Duodenal mucosa (tissue), 2 donors: Measurements from ENCODE around the gene RNF223.

Experiments
- H3K27ac ChIP-seq: one replicate; pipeline ENCODE4 v1.7.0; 2013; ENCODE audit warnings: low read depth, low read length
- H3K27me3 ChIP-seq, 2 donors: one replicate each; pipeline ENCODE4 v1.7.0; 2013; ENCODE audit warnings: low read length in 2 of 2, control low read depth in 1 of 2; ENCODE audit not compliant: insufficient read depth in 2 of 2, control insufficient read depth in 1 of 2
- H3K36me3 ChIP-seq, 2 donors: one replicate each; pipeline ENCODE4 v1.7.0; 2013; ENCODE audit warnings: low read length in 2 of 2, control low read depth in 1 of 2; ENCODE audit not compliant: insufficient read depth in 2 of 2, control insufficient read depth in 1 of 2
- H3K4me1 ChIP-seq, 2 donors: one replicate each; pipeline ENCODE4 v1.7.0; 2013; ENCODE audit warnings: low read length in 2 of 2, control low read depth in 1 of 2; ENCODE audit not compliant: insufficient read depth in 2 of 2, control insufficient read depth in 1 of 2
- H3K4me3 ChIP-seq, 2 donors: one replicate each; pipeline ENCODE4 v1.7.0; 2013; ENCODE audit warnings: low read length in 2 of 2, low read depth in 1 of 2
- H3K9ac ChIP-seq, 2 donors: one replicate each; pipeline ENCODE4 v1.7.0; 2013; ENCODE audit warnings: low read length in 2 of 2, low read depth in 1 of 2
- H3K9me3 ChIP-seq, 2 donors: one replicate each; pipeline ENCODE4 v1.7.0; 2013; ENCODE audit warnings: low read length in 2 of 2, control low read depth in 1 of 2; ENCODE audit not compliant: control insufficient read depth in 1 of 2

RNF223 gene

GRCh38 chr1:1085911-1086841, 12.1 kb upstream of the RNF223 start:
- H3K27ac ChIP-seq: no peak overlapping the region

DNA sequence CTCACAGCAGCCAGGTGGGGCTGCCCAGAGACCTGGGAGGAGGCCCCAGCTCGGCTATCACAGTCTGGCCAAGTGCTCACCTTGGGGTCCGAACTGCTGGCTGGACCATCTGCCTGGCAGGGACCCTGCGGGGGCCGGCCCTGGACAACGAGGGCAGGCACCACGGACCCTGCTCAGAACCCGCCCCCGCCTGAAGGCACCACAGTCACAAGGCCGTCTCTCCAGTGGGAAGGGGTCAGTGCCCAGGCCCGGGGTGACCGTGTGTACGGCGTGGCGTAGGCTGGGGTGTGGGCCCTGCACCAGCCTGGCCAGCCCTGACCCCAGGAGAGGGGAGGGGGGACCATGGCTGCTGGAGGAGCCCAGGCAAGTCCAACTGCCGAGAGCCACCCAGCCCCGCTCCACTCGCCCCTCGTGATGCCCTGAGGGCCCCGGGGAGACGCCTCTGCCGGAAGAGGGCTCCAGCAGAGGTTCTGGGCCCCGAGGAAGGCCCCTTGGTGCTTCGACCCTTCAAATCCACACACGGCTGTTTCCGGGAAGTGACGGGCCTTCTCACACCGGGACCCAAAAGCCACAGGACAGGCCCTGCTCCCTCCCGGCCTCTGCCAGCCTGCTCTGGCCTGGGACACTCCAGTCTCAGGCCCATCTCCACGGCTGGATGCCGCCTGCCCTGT, 11.2 kb upstream of the RNF223 start:
- Histone ChIP-seq H3K9me3 (no peaks in the 10 kb centered on the region), H3K36me3 (no peaks in the 10 kb centered on the region), H3K27me3 (no peaks in the 10 kb centered on the region), H3K4me1 (peaks cover 0 to 1% of the 10 kb centered on the region in 2 donors), H3K27ac (no peak overlapping the region), H3K9ac (no peak overlapping the region), H3K4me3 (no peak overlapping the region)

More at GRCh38 chr1:1085911-1086841, 12.1 kb upstream of the RNF223 start:
- no peak overlapping the region for H3K4me3 ChIP-seq
- H3K27me3 ChIP-seq: no peaks in the 10 kb centered on the region
- H3K9me3 ChIP-seq: no peaks in the 10 kb centered on the region
- H3K36me3 ChIP-seq: no peaks in the 10 kb centered on the region
- H3K4me1 ChIP-seq: no peaks in the 10 kb centered on the region
- no peak overlapping the region for H3K9ac ChIP-seq

- peaks cover 0 to 2% of the 10 kb centered on the region in 2 donors for H3K27me3 ChIP-seq
- H3K36me3 ChIP-seq: no peaks in the 10 kb centered on the region
- H3K27ac ChIP-seq: no peak overlapping the region
- H3K4me3 ChIP-seq: no peak overlapping the region
- H3K4me1 ChIP-seq: peaks cover 2 to 9% of the 10 kb centered on the region in 2 donors
- H3K9ac ChIP-seq: no peak overlapping the region
- H3K9me3 ChIP-seq: no peaks in the 10 kb centered on the region
Observed at GRCh38 chr1:1084372-1085170, 10.5 kb upstream of the RNF223 start.

GRCh38 chr1:1083416-1084371, 9.6 kb upstream of the RNF223 start:
- peaks cover 6 to 11% of the 10 kb centered on the region in 2 donors for H3K4me1 ChIP-seq
- H3K27me3 ChIP-seq: peaks cover 0 to 4% of the 10 kb centered on the region in 2 donors
- no peak overlapping the region for H3K4me3 ChIP-seq
- no peaks in the 10 kb centered on the region for H3K9me3 ChIP-seq
- H3K9ac ChIP-seq: no peak overlapping the region
- H3K27ac ChIP-seq: no peak overlapping the region
- H3K36me3 ChIP-seq: no peaks in the 10 kb centered on the region

GRCh38 chr1:1082776-1083415, 8.8 kb upstream of the RNF223 start:
- H3K36me3 ChIP-seq: no peaks in the 10 kb centered on the region
- H3K9ac ChIP-seq: no peak overlapping the region
- no peak overlapping the region for H3K4me3 ChIP-seq
- peaks cover 6 to 11% of the 10 kb centered on the region in 2 donors for H3K4me1 ChIP-seq
- no peak overlapping the region for H3K27ac ChIP-seq
- peaks cover 0 to 4% of the 10 kb centered on the region in 2 donors for H3K27me3 ChIP-seq
- no peaks in the 10 kb centered on the region for H3K9me3 ChIP-seq

- Histone ChIP-seq H3K9ac (no peak overlapping the region), H3K9me3 (no peaks in the 10 kb centered on the region), H3K27ac (no peak overlapping the region), H3K4me1 (peaks cover 6 to 11% of the 10 kb centered on the region in 2 donors), H3K4me3 (no peak overlapping the region), H3K27me3 (peaks cover 0 to 4% of the 10 kb centered on the region in 2 donors), H3K36me3 (no peaks in the 10 kb centered on the region)
Observed at GRCh38 chr1:1082239-1082775, 8.2 kb upstream of the RNF223 start.

DNA sequence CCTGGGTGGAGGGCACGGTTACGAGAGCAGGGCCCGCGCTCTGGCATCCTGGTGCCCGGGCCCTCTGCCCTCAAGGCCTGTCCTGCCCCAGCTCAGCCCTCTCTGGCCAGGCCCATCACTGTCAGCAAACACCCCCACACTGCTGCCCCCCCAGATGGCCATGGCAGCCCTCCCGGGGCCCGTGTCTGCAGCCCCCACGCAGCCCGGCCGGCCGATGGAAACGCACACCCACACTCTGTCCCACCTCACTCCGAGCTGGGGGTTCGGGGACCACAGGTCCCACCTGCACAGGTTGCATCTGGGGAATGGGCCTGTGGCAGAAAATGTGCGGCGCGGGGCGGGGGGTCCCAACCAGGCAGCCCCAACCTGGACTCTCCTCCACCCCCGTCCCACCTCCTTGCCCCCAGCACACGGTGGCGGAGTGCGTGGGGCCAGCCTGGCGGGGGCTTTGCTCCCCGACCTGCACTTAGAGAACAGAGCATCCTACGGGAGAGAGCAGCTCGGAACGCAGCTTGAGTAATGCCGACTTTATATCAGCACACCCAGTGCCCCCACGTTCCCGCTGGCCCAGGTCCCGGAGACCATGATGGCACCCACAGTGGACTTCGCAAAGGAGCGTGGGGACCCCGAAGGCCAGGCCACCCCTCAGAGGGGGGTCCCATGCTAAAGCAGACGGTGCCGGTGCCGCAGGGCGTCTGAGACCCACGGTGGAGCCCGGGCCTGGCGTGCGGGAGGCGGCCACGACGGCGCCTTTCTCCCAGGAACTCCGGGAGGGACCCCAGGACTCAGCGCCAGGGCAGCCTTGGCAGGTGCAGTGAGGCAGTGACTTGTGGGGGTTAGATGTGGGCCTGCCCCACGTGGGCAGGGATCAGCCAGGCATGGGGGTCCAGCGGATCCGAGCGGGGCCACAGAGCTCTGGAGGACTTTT, 7.5 kb upstream of the RNF223 start:
- Histone ChIP-seq H3K9ac (no peak overlapping the region), H3K36me3 (no peaks in the 10 kb centered on the region), H3K27ac (no peak overlapping the region), H3K4me1 (peaks cover 6 to 11% of the 10 kb centered on the region in 2 donors), H3K27me3 (peaks cover 0 to 4% of the 10 kb centered on the region in 2 donors), H3K9me3 (no peaks in the 10 kb centered on the region), H3K4me3 (no peak overlapping the region)

GRCh38 chr1:1080951-1081310, 6.8 kb upstream of the RNF223 start:
- Histone ChIP-seq H3K27ac (no peak overlapping the region), H3K4me3 (no peak overlapping the region), H3K9ac (no peak overlapping the region), H3K4me1 (peaks cover 6 to 11% of the 10 kb centered on the region in 2 donors), H3K9me3 (no peaks in the 10 kb centered on the region), H3K27me3 (peaks cover 0 to 4% of the 10 kb centered on the region in 2 donors), H3K36me3 (no peaks in the 10 kb centered on the region)
